HFF-Myc (cell line): Measurements from ENCODE around the gene RPS6KA3.
A peak's percentile ranks its signal among the peaks of the same experiment; 100 is the strongest.
"Not testable (repeated sequence)": the region's sequence is repeated elsewhere in the genome, so short reads cannot be mapped to it uniquely, and the experiment has no call there.

ENCODE experiments used
- DNase-seq: peaks from one replicate; pipeline ENCODE4 v3.0.0-alpha.2; 2011; ENCODE audit warnings: low read depth; ENCODE audit errors: extremely low read depth
- H3K4me3 ChIP-seq: replicated peaks from 2 replicates; pipeline ENCODE4 v1.5.1; 2011; ENCODE audit warnings: low read depth, mild to moderate bottlenecking, control low read depth, low read length
- TF ChIP-seq, protein P1 (sequence below): IDR thresholded peaks from 2 replicates; pipeline ENCODE4 v1.5.1; 2012; ENCODE audit warnings: mild to moderate bottlenecking, low read depth, low read length, control low read depth; ENCODE audit errors: missing control alignments

The RPS6KA3 gene

GRCh38 chrX:20130357-20130756, 136.4 kb downstream of the RPS6KA3 start:
- no peak for DNase-seq
- no peak overlapping the region for H3K4me3 ChIP-seq
- TF ChIP-seq, protein P1, sequence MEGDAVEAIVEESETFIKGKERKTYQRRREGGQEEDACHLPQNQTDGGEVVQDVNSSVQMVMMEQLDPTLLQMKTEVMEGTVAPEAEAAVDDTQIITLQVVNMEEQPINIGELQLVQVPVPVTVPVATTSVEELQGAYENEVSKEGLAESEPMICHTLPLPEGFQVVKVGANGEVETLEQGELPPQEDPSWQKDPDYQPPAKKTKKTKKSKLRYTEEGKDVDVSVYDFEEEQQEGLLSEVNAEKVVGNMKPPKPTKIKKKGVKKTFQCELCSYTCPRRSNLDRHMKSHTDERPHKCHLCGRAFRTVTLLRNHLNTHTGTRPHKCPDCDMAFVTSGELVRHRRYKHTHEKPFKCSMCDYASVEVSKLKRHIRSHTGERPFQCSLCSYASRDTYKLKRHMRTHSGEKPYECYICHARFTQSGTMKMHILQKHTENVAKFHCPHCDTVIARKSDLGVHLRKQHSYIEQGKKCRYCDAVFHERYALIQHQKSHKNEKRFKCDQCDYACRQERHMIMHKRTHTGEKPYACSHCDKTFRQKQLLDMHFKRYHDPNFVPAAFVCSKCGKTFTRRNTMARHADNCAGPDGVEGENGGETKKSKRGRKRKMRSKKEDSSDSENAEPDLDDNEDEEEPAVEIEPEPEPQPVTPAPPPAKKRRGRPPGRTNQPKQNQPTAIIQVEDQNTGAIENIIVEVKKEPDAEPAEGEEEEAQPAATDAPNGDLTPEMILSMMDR = no peak

DNA sequence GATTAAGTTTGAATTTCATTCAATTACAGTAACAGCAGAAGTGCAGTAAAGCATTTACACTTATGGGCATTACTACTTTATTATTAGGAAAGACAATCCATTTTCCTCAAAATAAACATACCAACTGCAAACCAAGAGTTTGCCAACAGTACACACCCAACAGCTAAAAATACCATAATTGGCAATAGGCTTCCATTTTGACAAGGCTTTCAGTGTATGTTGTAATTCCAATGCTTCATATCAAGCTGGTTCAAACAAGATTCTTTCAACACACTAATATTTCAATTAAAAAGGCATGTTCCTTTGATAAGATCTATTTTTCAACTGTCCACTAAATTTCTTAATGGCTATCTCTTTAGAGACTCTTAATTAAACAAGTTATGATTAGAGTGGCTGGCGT, 137.2 kb downstream of the RPS6KA3 start:
- DNase-seq = no peak
- TF ChIP-seq, protein P1 = no peak
- no peak overlapping the region for H3K4me3 ChIP-seq

GRCh38 chrX:20128670-20129069, 138.0 kb downstream of the RPS6KA3 start:
- no peak for DNase-seq
- H3K4me3 ChIP-seq = no peak overlapping the region
- TF ChIP-seq, protein P1 = no peak

GRCh38 chrX:20127440-20127839, 139.3 kb downstream of the RPS6KA3 start:
- DNase-seq, H3K4me3 ChIP-seq: not testable (repeated sequence)

DNA sequence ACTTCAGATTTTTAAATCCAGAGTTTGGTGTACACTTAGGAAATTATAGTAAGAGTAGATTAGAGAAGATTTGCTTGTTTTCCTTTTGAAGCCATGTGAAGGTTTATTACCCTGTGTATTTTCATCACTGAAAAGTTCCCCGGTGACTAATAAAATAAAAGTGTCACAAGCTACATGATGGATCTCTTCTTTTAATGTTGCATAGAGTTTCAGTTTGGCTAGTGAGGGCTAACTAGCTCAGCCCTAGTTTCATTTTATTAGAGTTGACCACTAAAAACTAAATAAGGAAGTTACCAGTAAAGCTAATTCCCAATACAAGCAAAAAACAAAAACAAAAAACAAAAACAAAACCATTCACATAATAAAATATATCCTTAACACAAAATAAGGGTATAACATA, 139.9 kb downstream of the RPS6KA3 start:
- not testable (repeated sequence) for H3K4me3 ChIP-seq, DNase-seq

- no peak overlapping the region for H3K4me3 ChIP-seq
- no peak for DNase-seq
- TF ChIP-seq, protein P1 = no peak
Observed at GRCh38 chrX:20124964-20125363, 141.7 kb downstream of the RPS6KA3 start.

- TF ChIP-seq, protein P1 = no peak
- no peak for DNase-seq
- H3K4me3 ChIP-seq = no peak overlapping the region
Observed at GRCh38 chrX:20118065-20118824, 148.5 kb downstream of the RPS6KA3 start.

DNA sequence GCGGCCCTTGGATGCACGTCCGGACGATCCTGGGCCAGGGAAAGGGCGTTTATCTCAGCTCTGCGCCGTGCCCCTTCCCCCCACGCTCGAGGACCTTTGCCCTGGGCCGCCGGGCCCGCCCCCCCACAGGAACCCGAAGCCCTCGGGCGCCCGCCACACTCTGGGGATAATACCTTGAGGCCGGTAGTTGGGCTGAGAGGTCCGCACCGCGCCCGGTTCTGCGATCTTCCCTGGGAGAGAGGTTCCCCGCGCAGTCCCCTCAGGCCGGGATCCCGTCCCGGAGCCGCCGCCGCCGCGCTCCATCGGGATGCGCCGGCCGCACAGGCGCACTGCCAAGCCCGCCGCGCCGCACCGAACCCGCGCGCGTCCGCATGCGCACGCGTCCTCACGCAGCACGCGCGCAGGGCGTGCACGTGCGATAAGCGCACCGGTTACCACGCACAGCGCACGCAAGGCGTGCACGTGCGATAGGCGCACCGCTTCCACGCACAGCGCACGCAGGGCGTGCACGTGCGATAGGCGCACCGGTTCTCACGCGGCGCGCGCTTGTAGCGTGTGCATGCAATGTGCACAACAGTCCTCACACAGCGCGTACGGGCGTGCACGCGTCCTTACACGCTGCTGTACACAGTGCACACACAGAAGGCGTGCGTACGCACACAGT, 150.0 kb downstream of the RPS6KA3 start, which contains the start of gene MAP7D2:
Gene MAP7D2 (minus strand): TSS at position 331 of the 664 bp plus-strand sequence. CDS start 28 bp downstream, at position 303.
- H3K4me3 ChIP-seq = peak within 1 kb of the TSS; percentile 20
- no peak for DNase-seq
- TF ChIP-seq, protein P1 = no peak
